OCI-M2 (cell line): ENCODE measurements around the gene PCDH11X.
"Not testable (repeated sequence)": the region's sequence is repeated elsewhere in the genome, so short reads cannot be mapped to it uniquely, and the experiment has no call there.

Experiments used
- DNase-seq: peaks from one replicate; lab custom pipeline; 2025; ENCODE audit not compliant: unreplicated experiment; lab: John Stamatoyannopoulos, UW

The PCDH11X gene

DNA sequence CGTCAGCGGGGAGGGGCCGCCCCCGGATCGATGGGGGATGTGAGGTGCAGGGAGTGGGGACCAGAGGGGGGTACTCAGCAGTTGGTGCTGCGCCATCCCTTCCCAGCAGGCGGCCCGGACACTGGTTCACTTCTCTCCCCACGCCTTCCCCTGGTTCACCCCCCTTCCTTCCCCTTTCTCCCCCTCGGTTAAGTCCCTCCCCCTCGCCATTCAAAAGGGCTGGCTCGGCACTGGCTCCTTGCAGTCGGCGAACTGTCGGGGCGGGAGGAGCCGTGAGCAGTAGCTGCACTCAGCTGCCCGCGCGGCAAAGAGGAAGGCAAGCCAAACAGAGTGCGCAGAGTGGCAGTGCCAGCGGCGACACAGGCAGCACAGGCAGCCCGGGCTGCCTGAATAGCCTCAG, at the start of gene PCDH11X:
PCDH11X (plus strand) TSS at position 241 of the 400 bp plus-strand sequence. CDS start 56,130 bp downstream, outside the sequence.
- DNase-seq: peak; percentile 0

- DNase-seq: not testable (repeated sequence)
Observed at GRCh38 chrX:91747446-91747845, 31.7 kb upstream of the PCDH11X start.

GRCh38 chrX:91753022-91753421, 26.2 kb upstream of the PCDH11X start:
- not testable (repeated sequence) for DNase-seq

- DNase-seq: not testable (repeated sequence)
Observed at GRCh38 chrX:91770619-91771488, 8.3 kb upstream of the PCDH11X start.

- DNase-seq: not testable (repeated sequence)
Observed at GRCh38 chrX:91773943-91774342, 5.2 kb upstream of the PCDH11X start.

DNA sequence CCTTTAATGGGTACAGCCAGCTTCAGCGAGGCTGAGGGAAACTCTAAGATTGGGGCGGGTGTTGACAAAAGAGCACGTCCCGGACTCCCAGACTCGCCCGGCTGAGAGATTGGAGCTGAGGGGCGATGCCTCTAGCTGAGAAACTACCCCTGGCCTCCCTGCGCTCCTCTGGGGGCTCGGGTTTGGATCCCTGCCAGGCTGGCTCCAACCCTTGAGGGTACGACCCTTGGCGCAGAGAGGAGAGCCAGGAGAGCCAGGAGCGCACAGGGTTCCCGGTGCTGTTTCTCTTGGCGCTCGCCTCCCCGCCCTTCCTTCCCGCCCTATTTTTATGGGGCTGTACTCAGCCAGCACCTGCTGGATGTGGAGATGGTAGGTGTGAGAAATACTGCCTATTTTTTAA, 833 bp downstream of the PCDH11X start:
- not testable (repeated sequence) for DNase-seq

GRCh38 chrX:91780698-91781097, 1.5 kb downstream of the PCDH11X start:
- not testable (repeated sequence) for DNase-seq

DNA sequence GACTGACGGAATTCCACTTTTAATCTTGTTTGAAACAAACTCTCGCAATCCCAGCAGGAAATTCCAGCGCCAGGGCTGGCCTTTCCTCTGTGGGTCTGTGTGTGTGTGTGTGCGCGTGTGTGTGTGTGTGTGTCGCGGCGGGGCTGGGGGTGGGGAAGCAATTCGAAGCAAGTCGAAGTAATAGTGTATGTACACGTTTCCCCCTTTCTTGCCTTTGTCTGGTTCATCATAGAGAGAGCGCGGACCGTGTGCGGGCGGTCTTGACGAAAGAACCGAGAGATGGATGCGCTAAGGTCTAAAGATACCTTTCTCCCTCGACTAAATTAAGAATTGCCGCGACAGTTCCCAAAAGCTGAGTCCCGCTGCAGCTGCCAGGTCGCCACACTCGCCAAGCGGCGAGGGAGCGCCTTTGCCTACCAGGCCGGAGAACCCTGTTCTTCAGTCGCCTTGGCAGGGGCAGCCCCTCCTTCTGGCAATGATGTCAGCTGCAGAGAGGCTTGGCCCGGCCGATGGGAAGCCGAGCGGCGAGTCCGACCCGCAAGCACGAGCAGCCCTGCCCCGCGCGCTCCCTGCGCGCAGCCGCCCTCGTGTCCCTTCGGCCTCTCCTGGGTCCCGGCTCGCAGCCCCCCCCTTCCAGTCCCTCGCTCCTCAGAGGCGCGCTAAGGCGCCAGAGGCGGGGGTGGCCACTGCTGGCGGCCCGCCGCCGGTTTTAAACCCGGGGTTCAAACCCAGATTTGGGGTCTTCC, 2.6 kb downstream of the PCDH11X start:
- not testable (repeated sequence) for DNase-seq

DNA sequence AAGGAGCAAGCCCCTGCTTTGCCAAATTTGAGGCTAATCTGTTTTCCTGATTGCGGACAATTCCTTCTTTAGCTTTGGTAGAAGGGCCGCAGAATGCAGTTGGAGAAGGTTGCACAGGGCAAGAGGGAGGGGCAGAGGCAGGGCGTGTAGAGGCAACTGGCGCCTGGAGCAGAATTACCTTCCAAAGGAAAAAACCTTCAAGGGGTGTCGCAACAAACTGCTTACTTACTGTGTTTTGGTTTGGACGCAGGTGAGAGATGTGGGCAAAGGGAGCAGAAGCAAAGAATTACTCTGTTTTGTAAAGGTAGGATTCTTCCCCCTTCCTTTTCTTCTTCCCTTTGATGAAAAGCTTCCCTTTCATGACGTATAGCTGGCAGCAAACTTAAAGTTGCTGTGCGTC, 3.6 kb downstream of the PCDH11X start:
- DNase-seq: not testable (repeated sequence)

GRCh38 chrX:91817537-91817936, 38.4 kb downstream of the PCDH11X start:
- DNase-seq: not testable (repeated sequence)

GRCh38 chrX:91825321-91825720, 46.1 kb downstream of the PCDH11X start:
- not testable (repeated sequence) for DNase-seq
